ENCODE data around the gene KANSL3. TPM values are rescaled to one million over a fixed set of nuclear protein-coding genes. Genes with fewer than 3 reads are reported as not detected.
A peak's percentile ranks its signal among the peaks of the same experiment; 100 is the strongest.

KANSL3 gene
- total RNA-seq, 1 donor from 2014 or later, result 58.8 TPM

DNA sequence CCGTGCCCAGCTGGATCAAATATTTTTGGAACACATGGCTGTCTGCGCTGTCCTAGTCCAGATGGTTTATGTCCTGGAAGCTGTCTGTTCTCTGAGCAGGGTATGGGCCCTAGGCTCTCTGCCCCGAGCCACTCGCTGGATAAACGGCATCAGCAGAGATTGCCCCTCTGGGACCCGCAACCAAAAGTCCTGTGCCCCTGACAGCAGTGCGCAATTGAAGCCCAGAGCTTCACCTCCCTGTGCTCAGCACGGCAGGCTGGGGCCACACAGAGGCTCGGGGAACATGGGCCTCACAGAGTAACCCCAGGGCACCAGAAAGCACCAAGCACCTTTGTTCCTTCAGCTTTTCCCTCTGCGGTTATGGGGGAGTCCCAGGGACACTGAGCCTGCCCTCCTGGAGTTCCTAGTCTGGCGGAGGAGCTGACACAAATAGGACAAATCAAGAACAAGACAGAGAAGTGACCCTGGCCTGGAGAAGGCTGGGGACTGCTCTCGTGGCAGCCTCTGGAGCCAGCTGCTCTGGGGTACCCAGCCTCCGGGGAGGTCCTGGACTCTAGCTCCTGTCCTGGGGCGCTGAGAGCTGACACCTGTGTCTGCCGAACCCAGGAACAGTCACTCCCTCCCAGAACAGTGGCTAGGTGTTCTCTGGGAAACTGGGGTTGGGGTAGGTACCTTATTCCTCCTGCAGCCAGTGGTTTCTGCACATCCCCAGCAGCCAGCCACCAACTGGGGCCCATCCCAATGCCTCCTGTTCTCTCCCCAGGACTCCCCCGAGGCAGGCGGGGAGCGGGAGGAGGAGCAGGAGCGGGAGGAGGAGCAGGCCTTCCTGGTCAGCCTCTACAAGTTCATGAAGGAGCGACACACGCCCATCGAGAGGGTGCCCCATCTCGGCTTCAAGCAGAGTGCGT is 89.3 kb downstream of the KANSL3 start:
- H3K27me3 Mint-ChIP-seq (ENCODE audit: low read depth), result no peaks in the 10 kb centered on the region
- H3K4me1 Mint-ChIP-seq, result peaks cover 7% of the 10 kb centered on the region
- peaks cover 18% of the 10 kb centered on the region for H3K36me3 Mint-ChIP-seq (ENCODE audit: low read depth)
- H3K27ac Mint-ChIP-seq (ENCODE audit: unreplicated experiment), result no peak overlapping the region
- TF ChIP-seq, protein P1, sequence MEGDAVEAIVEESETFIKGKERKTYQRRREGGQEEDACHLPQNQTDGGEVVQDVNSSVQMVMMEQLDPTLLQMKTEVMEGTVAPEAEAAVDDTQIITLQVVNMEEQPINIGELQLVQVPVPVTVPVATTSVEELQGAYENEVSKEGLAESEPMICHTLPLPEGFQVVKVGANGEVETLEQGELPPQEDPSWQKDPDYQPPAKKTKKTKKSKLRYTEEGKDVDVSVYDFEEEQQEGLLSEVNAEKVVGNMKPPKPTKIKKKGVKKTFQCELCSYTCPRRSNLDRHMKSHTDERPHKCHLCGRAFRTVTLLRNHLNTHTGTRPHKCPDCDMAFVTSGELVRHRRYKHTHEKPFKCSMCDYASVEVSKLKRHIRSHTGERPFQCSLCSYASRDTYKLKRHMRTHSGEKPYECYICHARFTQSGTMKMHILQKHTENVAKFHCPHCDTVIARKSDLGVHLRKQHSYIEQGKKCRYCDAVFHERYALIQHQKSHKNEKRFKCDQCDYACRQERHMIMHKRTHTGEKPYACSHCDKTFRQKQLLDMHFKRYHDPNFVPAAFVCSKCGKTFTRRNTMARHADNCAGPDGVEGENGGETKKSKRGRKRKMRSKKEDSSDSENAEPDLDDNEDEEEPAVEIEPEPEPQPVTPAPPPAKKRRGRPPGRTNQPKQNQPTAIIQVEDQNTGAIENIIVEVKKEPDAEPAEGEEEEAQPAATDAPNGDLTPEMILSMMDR (conservative IDR thresholded peaks at IDR 0.05), result no peak
- peaks cover 5% of the 10 kb centered on the region for H3K9me3 Mint-ChIP-seq
- DNase-seq (ENCODE audit: low read depth, low spot score), result no peak
- no peak overlapping the region for H3K4me3 Mint-ChIP-seq

DNA sequence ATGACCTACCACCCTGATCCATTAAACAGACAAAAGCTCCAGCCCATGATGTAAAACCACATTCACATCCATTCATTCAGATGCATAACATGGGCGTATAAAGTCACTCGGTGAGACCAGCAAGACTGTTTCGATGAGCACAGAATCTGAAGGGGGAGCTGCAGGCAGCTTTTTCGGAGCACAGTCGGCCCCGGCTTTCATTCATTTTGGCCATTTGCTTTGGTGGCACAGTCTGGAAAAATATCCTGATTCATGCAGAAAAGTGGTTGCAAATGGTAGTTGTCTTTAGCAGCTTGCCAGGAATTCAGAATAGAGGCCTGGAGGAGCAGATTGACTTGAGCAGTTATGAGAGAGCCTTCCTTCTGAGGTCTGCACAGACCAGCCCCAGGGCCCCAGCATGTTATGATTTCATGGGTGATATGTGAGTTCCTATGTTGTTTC is 90.4 kb downstream of the KANSL3 start:
- TF ChIP-seq, protein P1 (conservative IDR thresholded peaks at IDR 0.05), result no peak
- Mint-ChIP-seq H3K27ac (ENCODE audit: unreplicated experiment) (peak overlapping the region; percentile 71), H3K4me1 (peaks cover 7% of the 10 kb centered on the region), H3K36me3 (ENCODE audit: low read depth) (peaks cover 18% of the 10 kb centered on the region), H3K27me3 (ENCODE audit: low read depth) (no peaks in the 10 kb centered on the region), H3K4me3 (no peak overlapping the region), H3K9me3 (peaks cover 5% of the 10 kb centered on the region)
- no peak for DNase-seq (ENCODE audit: low read depth, low spot score)

DNA sequence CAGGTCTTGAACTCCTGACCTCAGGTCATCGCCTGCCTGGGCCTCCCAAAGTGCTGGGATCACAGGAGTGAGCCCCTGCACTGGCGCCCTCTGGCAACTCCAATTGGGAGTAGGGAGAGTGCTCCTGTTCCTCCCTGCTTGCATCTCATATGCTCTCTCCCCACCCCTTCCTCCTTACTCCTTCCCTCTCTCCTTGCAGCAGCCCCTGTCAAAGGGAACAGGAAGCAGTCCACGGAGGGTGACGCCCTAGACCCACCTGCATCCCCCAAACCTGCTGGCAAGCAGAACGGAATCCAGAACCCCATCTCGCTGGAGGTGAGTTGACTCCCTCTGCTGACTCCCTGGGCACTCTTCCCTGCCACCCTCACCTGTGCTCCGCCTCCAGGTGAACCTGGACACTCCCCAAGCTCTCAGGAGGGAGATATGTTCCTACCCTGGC is 90.9 kb downstream of the KANSL3 start:
- Mint-ChIP-seq H3K36me3 (ENCODE audit: low read depth) (peaks cover 18% of the 10 kb centered on the region), H3K27ac (ENCODE audit: unreplicated experiment) (peak overlapping the region; percentile 71), H3K4me1 (peaks cover 7% of the 10 kb centered on the region), H3K4me3 (no peak overlapping the region), H3K27me3 (ENCODE audit: low read depth) (no peaks in the 10 kb centered on the region), H3K9me3 (peaks cover 5% of the 10 kb centered on the region)
- TF ChIP-seq, protein P1 (conservative IDR thresholded peaks at IDR 0.05), result no peak
- DNase-seq (ENCODE audit: low read depth, low spot score), result no peak

DNA sequence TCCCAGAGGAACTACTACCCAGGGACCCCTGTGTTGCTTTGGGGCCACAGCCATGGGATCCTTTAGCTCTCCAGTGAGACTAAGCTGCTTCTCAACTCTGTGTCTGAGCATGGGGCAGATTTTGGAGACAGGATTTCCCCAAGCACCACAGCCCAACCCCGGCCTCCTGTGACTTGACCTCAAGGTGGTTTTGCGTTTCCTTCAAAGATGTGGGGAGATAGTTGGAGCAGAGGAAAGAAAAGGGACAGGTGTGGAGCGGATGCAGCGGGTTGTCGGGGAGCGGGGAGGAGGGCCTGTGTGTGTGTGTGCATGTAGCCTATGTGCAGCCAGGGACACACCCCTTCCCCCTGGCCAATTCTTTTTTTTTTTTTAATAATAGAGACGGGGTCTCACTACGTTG is 91.3 kb downstream of the KANSL3 start:
- TF ChIP-seq, protein P1 (conservative IDR thresholded peaks at IDR 0.05), result no peak
- H3K36me3 Mint-ChIP-seq (ENCODE audit: low read depth), result peaks cover 18% of the 10 kb centered on the region
- peaks cover 7% of the 10 kb centered on the region for H3K4me1 Mint-ChIP-seq
- peaks cover 5% of the 10 kb centered on the region for H3K9me3 Mint-ChIP-seq
- H3K27me3 Mint-ChIP-seq (ENCODE audit: low read depth), result no peaks in the 10 kb centered on the region
- no peak overlapping the region for H3K27ac Mint-ChIP-seq (ENCODE audit: unreplicated experiment)
- no peak for DNase-seq (ENCODE audit: low read depth, low spot score)
- H3K4me3 Mint-ChIP-seq, result no peak overlapping the region

DNA sequence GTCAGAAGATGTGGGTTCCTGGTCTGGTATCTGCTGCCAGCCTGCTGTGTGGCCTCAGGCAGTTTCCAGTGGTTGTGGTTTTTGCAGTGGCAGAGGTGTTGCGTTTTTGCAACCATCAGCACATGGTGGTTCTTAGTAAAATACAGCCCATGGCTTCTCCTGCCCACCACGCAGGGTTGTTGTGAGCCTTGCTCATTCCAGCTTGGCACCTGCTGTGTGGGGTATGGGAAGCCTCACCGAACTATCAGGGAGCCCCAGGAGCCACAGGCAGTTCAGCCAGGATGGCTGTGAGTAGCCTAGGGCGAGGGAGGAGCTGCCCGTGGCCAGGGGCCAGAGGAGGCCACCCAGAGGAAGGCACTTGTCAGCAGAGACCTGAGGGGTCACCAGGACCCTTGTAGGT is 91.8 kb downstream of the KANSL3 start:
- Mint-ChIP-seq H3K4me1 (peaks cover 7% of the 10 kb centered on the region), H3K9me3 (peaks cover 5% of the 10 kb centered on the region), H3K27me3 (ENCODE audit: low read depth) (no peaks in the 10 kb centered on the region), H3K4me3 (no peak overlapping the region), H3K27ac (ENCODE audit: unreplicated experiment) (no peak overlapping the region), H3K36me3 (ENCODE audit: low read depth) (peaks cover 18% of the 10 kb centered on the region)
- no peak for DNase-seq (ENCODE audit: low read depth, low spot score)
- TF ChIP-seq, protein P1 (conservative IDR thresholded peaks at IDR 0.05), result no peak

Other genes with a start within 250 kb of the KANSL3 start
- 0.21 TPM in 1 of 2 replicates, not detected in the other for gene NEURL3, start 133.0 kb downstream of the KANSL3 start, total RNA-seq
- gene ARID5A, start 101.6 kb downstream of the KANSL3 start, total RNA-seq, result 12.0 and 12.9 TPM in 2 replicates
- 0.57 and 0.89 TPM in 2 replicates for gene FER1L5, start 4.5 kb upstream of the KANSL3 start, total RNA-seq
- 25.7 and 25.8 TPM in 2 replicates for gene LMAN2L, start 101.8 kb upstream of the KANSL3 start, total RNA-seq
- 11.8 and 14.4 TPM in 2 replicates for gene CNNM4, start 122.6 kb upstream of the KANSL3 start, total RNA-seq
- gene CNNM3, start 178.0 kb upstream of the KANSL3 start, total RNA-seq, result 32.6 and 33.9 TPM in 2 replicates
- gene ANKRD23, start 205.7 kb upstream of the KANSL3 start, total RNA-seq, result 9.3 and 11.4 TPM in 2 replicates
- gene ANKRD39, start 219.7 kb upstream of the KANSL3 start, total RNA-seq, result 23.4 and 25.8 TPM in 2 replicates
- 102 and 103 TPM in 2 replicates for gene SEMA4C, start 231.8 kb upstream of the KANSL3 start, total RNA-seq

Measured in neural crest cell (in vitro differentiated cells).